GM21526 (cell line): ENCODE results near the gene VPS54.
"Not testable (repeated sequence)": the region's sequence is repeated elsewhere in the genome, so short reads cannot be mapped to it uniquely, and the experiment has no call there.

Experiments used
- ATAC-seq: cut with Tn5 transposase; IDR thresholded peaks from one replicate; pipeline ENCODE4 v1.9.1; 2021; ENCODE audit warnings: moderate library complexity; ENCODE audit not compliant: unreplicated experiment, low FRiP score

VPS54 gene

GRCh38 chr2:63994329-63995070, 24.7 kb downstream of the VPS54 start:
- not testable (repeated sequence) for ATAC-seq

- no peak for ATAC-seq
These were observed 25.4 kb downstream of the VPS54 start for GRCh38 chr2:63993871-63994270.

DNA sequence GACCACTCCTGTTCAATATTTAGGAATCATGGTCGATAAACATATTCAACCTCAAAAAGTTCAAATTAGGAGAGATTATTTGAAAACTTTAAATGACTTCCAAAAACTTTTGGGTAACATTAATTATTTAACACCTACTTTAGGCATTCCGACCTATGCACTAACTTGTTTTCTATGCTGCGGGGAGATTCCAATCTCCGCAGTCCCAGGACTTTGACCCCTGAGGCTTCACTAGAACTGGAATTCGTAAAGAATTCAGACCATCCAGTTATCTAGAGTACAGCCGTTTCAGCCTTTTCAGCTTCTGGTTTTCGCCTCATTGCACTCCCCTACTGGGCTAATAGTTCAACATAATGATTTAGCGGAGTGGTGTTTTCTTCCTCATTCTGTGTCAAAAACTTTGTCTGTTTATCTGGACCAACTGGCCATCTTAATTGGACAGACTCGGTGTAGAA, 26.1 kb downstream of the VPS54 start:
- ATAC-seq = not testable (repeated sequence)

DNA sequence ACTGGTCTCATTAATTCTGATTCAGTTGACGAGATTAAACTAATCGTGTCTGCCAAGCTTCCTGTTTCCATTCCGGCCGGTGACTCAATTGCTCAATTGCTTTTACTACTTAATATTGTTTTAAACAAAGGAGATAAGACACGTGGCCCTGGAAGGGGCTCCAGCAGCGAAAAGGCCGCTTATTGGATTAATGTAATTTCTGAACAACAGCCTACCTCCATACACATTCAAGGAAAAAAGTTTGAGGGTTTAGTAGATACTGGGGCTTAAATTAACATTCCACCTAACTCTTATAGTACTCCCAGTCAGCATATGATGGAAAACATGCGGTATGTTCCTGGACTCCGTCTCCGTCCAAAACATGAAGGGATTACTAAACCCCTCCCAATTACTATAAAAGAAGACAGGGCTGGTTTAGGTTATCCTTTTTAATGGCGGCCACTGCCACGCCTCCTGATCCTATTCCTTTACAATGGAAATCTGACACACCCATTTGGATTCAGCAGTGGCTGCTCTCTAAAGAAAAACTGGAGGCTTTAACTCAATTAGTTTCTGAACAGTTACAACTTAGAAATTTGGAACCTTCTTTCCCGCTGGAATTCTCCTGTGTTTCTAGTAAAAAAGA, 27.1 kb downstream of the VPS54 start:
- ATAC-seq = no peak

DNA sequence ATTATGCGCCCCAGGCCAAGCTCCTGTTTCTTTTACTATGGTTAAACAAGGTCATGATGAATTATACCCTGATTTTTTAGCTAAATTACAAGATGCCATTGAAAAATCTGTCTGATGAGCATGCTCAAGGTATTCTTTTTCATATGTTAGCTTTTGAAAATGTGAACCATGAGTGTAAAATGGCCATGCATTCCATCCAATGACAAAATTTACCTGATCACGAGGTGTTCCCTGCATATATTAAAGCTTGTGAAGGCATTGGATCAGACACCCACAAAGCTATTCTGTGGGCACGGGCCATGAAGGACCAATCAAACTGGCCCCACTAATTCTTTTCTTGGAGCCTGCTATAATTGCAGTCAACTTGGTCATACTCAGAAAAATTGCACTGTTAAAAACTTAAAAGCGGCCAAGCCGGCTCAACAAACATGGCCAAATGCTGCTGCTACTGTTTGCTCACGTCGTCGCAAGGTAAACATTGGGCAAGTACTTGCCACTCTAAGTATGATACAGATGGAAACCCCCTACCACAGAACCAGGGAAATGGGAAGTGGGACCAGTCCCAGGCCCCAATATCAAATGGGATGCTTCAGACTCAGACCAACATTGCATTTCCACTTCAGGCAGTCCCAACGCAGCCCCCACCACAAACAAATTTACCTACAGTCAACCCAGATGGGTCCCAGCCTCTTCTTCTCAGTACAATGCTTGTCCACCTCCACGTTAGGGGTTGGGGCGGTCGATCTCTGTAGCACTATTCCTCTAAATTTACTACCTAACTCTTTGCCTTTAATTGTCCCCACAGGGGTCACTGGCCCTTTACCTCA, 27.8 kb downstream of the VPS54 start:
- ATAC-seq = not testable (repeated sequence)

DNA sequence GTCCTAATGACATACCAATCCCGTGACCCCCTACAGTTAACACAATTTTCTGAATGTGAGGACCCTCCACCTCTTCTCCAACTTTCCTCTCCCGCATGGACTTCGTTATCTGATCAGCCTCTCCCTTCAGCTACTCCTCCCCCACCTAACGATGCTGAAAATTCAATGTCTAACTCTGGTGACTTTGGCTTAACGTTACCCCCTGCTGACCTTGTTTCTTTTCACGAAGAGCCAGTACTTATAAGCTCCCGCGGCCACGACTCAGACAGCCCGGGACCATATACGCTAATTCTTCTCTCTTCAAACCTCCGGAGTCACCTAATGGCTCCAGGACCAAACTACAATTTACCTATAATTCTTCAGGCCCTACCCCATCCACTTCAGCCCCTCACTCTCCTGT, 29.2 kb downstream of the VPS54 start:
- ATAC-seq = no peak

DNA sequence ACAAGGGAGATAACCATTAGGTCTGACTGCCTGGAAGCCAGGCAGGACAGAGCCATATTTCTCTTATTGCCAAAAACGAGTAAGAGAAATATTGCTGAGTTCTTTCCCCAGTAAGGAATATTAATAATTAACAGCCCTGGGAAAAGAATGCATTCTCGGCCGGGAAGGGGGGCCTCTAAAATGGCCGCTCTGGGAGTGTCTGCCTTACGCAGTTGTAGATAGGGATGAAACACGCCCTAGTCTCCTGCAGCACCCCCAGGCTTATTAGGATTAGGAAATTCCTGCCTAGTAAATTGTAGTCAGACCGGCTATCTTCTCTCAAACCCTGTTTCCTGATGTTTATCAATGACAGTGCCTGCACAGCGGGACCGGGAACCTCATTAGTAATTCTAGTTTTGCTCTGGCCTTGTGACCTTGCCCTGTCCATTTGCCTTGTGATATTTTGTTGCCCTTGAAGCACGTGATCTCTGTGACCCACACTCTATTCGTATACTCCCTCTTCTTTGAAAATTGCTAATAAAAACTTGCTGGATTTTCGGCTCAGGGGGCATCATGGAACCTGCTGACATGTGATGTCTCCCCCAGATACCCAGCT, 30.3 kb downstream of the VPS54 start:
- not testable (repeated sequence) for ATAC-seq

GRCh38 chr2:63984606-63985359, 34.4 kb downstream of the VPS54 start:
- ATAC-seq = no peak

DNA sequence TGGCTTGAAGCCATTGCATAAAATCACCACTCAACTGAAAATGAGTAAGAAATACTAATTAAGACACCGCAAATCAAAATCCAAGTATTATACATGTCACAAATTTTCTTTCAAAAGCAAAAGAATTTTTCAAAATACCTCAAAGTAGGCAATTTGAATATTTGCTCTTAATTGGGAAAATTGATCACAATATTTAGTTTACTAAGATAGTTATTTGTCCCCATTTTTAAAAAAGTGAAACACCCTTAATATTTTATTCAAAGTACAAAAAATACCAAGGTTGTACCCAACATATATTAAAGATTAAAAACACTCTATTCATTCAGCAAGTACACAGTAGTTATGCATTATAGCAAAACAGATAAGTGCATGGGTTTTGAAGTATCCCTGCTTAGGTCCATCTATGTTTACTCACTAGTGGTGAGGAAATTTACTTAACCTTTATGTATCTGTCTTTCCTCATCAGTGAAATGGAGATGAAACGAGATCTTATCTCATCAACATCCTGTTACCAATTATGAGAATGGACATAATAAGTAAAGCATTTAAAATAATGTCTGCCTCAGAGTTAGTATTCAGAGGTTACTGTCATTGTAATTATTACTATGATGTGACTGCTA, 35.1 kb downstream of the VPS54 start:
- ATAC-seq = no peak

GRCh38 chr2:63982335-63982734, 36.9 kb downstream of the VPS54 start:
- ATAC-seq = no peak

DNA sequence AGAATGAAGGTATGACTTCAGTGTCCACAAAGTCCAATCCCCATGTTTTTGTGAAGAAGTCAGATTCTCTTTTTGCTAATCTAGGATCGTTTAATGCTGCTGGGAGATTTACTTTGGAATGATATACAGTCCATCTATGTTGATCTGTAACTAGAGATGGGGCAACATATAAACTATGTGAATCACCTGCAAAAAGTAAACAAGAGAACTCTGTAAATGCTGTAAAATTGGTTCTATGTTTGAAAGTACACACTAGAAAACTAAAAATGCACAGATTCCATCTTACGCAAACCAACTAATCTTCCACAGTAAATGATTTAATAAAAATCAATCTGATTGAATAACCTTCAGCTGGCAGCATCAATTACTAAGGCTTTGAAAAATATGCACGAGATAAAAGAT, 37.5 kb downstream of the VPS54 start:
- ATAC-seq = no peak

- ATAC-seq = no peak
These were observed 38.4 kb downstream of the VPS54 start for GRCh38 chr2:63980794-63981193.

GRCh38 chr2:63977904-63978303, 41.3 kb downstream of the VPS54 start:
- peak; percentile 98 for ATAC-seq

GRCh38 chr2:63976125-63976510, 43.1 kb downstream of the VPS54 start:
- no peak for ATAC-seq

DNA sequence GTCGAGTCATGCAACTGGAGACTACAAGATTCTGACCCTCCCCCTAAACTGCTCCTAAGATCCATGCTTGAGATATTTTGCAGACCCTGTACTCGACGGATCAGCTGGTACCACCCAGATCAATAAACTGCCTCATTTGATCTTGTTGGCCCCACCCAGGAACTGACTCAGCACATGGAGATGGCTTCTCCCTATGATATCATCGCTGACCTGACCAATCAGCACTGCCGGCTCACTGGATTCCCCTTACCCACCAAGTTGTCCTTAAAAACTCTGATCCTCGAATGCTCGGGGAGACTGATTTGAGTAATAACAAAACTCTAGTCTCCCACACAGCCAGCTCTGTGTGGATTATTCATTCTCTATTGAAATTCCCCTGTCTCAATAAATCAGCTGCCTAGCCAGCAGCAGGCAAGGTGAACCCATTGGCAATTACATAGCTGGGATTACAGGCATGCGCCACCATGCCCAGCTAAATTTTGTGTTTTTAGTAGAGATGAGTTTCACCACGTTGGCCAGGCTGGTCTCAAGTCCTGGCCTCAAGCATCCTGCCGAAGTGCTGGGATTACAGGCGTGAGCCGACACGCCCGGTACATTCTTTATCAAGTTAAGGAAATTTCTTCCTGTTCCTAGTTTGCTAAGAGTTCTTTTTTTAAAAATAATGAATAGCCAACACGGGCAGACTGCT, 43.6 kb downstream of the VPS54 start:
- ATAC-seq = no peak

GRCh38 chr2:63975036-63975435, 44.2 kb downstream of the VPS54 start:
- ATAC-seq = not testable (repeated sequence)

DNA sequence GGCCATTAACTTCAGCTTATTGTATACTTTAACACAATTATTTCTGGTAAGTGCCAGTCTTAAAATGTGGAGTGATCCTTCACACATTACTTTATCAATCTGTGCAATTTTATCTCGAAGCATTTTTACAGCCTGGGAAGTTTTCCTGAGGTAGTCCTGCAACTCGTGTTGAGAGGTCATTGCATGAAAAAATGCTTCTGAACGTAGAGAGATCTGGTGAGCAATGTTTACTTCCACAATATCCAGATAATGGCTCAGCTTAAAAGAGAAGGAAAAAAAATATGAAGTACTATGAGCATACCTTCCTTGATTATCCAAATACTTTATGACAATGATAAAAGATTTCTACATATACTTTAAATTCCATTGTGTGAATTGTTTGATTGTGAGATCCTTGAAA, 57.0 kb downstream of the VPS54 start:
- no peak for ATAC-seq

- no peak for ATAC-seq
These were observed 68.8 kb downstream of the VPS54 start for GRCh38 chr2:63950414-63950813.

- no peak for ATAC-seq
These were observed 76.4 kb downstream of the VPS54 start for GRCh38 chr2:63942788-63943187.
